Immature natural killer cell (primary cell): ENCODE results near the gene EIF2D. TPM values are rescaled to one million over a fixed set of nuclear protein-coding genes. Genes with fewer than 3 reads are reported as not detected.

Experiments
- DNase-seq, 3 donors: peaks; one replicate each; pipeline ENCODE4 v3.0.0; 2022; ENCODE audit warnings: mixed read lengths in 1 of 3
- H3K27ac Mint-ChIP-seq, 6 donors: one replicate each; pipeline ENCODE4 v1.8.0; 2020; ENCODE audit warnings: mixed read lengths in 6 of 6, mild to moderate bottlenecking in 5 of 6, inconsistent platforms in 4 of 6, moderate library complexity in 3 of 6
- H3K27me3 Mint-ChIP-seq, 3 donors: one replicate each; pipeline ENCODE4 v1.8.0; 2020 to 2021; ENCODE audit warnings: low read depth in 3 of 3, mild to moderate bottlenecking in 3 of 3, mixed read lengths in 3 of 3, moderate library complexity in 3 of 3, inconsistent platforms in 1 of 3
- H3K36me3 Mint-ChIP-seq, 3 donors: one replicate each; pipeline ENCODE4 v1.8.0; 2020; ENCODE audit warnings: mixed read lengths in 3 of 3, inconsistent platforms in 2 of 3, mild to moderate bottlenecking in 2 of 3
- H3K4me1 Mint-ChIP-seq, 2 donors: one replicate each; pipeline ENCODE4 v1.8.0; 2020; ENCODE audit warnings: inconsistent platforms in 2 of 2, mild to moderate bottlenecking in 2 of 2, mixed read lengths in 2 of 2, moderate library complexity in 1 of 2
- H3K4me3 Mint-ChIP-seq, 5 donors: one replicate each; pipeline ENCODE4 v1.8.0; 2020; ENCODE audit warnings: mild to moderate bottlenecking in 5 of 5, mixed read lengths in 5 of 5, inconsistent platforms in 3 of 5, moderate library complexity in 3 of 5
- H3K9me3 Mint-ChIP-seq, 6 donors: one replicate each; pipeline ENCODE4 v1.8.0; 2020; ENCODE audit warnings: mild to moderate bottlenecking in 6 of 6, mixed read lengths in 6 of 6, inconsistent platforms in 4 of 6, moderate library complexity in 3 of 6
- polyA plus RNA-seq, 3 donors: library from polyadenylated mRNA; unstranded; fragments of 300-500 nt; fragmentation: Illumina TruSeq; gene quantifications; one replicate each; pipeline ENCODE4 v1.2.3, GENCODE V29; 2021

The EIF2D gene
- polyA plus RNA-seq, 3 donors from 2014 or later: 12.9 to 24.2 (median 20.8) TPM

DNA sequence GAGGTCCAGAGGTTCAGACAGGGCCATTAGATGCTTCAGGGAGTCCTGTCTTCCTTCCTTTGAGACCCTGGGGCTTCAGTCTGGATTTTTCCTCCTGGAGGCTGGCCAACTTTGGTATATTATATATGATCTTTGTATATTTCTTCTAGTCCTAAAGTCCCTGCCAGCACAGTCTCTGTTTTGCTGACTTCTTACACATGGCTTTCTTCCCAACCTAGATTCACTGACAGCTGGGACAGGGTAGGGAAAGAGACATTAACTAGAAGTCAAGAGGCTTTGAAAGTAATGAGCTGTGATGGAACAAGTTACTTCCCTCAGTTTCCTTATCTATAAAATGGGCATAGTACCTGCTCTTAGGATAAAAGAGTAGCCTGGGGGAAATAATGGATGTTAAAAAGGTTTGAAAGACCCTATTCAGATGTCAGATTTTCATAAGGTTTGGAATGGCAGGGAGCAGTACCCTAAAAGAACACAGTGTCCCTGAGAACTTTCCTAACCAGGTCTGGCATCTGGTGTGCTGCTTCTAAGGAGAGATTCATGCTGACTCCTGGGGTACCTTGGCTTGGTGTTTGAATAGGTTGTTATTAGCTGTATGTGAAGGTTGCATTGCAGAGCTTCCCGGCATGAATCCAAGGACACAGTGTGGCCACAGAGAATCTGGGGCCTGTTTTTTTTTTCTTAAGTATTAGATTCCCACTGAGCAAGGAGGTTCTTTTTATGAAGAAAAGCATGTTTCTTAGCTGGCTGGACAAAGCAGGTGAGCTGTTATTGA, 57.4 kb downstream of the EIF2D start:
- no peak for DNase-seq
- no peaks in the 10 kb centered on the region for H3K9me3 Mint-ChIP-seq
- peak overlapping the region; percentile 81 to 98 (median 90) for H3K4me3 Mint-ChIP-seq
- peaks cover 4 to 24% (median 21%) of the 10 kb centered on the region in 3 donors for H3K27me3 Mint-ChIP-seq
- peak overlapping the region; percentile 88 to 99 (median 97) for H3K27ac Mint-ChIP-seq
- H3K36me3 Mint-ChIP-seq: peaks cover 2 to 9% (median 3%) of the 10 kb centered on the region in 3 donors
- H3K4me1 Mint-ChIP-seq: peaks cover 82 to 86% of the 10 kb centered on the region in 2 donors

DNA sequence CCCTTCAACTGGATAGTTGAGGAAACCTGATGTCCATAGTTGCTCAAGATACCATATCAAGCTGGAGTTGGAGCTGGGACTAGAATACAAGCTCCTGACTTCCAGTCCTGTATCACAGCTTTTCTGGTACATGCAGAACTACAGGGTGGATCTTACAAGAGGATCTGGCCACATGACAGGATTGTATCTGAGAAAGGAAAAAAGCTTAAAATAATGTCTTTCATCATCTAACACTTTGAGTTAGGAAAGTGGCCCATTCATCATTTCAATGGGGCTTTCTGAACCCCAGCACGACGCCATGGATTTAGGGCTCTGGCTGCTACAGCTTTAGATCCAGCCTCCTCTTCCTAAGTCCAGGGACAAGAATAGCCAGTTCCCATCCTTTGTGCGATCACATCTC, 58.1 kb downstream of the EIF2D start:
- no peak for DNase-seq
- Mint-ChIP-seq H3K4me1 (peaks cover 78 to 81% of the 10 kb centered on the region in 2 donors), H3K9me3 (no peaks in the 10 kb centered on the region), H3K36me3 (peaks cover 0 to 7% (median 3%) of the 10 kb centered on the region in 3 donors), H3K4me3 (no peak overlapping the region), H3K27ac (peak overlapping the region; percentile 66 to 99 (median 97)), H3K27me3 (peaks cover 4 to 24% (median 21%) of the 10 kb centered on the region in 3 donors)

- Mint-ChIP-seq H3K9me3 (no peaks in the 10 kb centered on the region), H3K4me3 (peak overlapping the region; percentile 36 to 80 (median 74)), H3K27me3 (peaks cover 0 to 14% (median 9%) of the 10 kb centered on the region in 3 donors), H3K36me3 (no peaks in the 10 kb centered on the region), H3K27ac (peak overlapping the region; percentile 95 to 99 (median 97)), H3K4me1 (peaks cover 72 to 73% of the 10 kb centered on the region in 2 donors)
- peak; percentile 92 to 93 (median 92) for DNase-seq
Observed at GRCh38 chr1:206551986-206552326, 60.3 kb downstream of the EIF2D start.

DNA sequence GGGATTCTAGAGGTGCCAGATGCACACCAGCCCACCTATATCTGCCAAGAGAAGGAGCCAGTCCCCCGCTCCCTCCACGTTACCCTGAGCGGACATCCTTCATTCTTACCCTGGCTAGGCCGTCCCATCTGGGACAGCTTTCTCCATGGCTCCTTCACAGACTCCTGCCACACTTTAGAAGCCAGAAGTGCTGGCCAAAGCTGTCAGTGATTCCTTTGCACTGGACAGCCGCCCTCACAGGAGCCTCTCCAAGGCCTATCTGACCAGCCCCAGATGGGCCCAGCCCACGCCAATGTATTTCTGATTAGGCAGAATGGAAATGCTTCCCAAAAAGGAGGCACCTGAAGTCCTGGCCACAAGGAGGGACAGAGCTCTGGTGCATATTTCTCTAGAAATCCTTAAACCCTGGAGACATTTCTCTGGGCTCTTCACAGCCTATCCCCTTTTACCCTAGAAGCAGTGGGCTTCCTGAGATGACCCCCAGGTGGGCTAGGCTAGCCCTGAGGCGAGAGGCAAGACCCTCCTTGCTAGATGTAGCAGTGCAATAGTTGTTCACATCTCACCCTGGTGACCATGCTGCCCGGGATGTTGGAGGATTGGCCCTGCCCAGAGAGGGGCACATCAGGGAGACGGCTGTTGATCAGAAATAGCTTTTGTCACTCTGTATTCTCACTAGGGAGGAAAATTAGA, 60.8 kb downstream of the EIF2D start:
- Mint-ChIP-seq H3K9me3 (no peaks in the 10 kb centered on the region), H3K4me3 (peak overlapping the region; percentile 7 to 80 (median 74)), H3K36me3 (no peaks in the 10 kb centered on the region), H3K4me1 (peaks cover 68 to 69% of the 10 kb centered on the region in 2 donors), H3K27me3 (peaks cover 0 to 9% (median 4%) of the 10 kb centered on the region in 3 donors), H3K27ac (peak overlapping the region; percentile 95 to 99 (median 97))
- no peak for DNase-seq

DNA sequence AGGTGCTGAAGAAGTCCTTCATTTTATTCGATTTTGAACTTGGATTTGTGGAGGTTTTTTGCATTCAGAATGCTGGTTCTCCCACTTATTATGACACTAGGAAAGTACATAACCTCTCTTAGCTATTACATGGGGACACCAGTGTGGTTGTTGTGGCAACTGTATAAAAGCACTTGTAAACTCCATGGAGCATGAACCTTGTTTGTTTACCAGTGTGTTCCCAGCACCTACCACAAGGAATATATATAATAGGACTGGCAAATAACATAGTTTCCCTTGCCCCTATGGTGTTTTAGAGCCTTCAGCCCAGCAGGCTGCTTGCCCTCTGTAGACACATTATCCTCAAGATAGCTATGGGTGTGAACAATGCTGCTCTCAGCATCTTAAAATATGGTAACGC, 61.8 kb downstream of the EIF2D start:
- Mint-ChIP-seq H3K9me3 (no peaks in the 10 kb centered on the region), H3K4me1 (peaks cover 58 to 63% of the 10 kb centered on the region in 2 donors), H3K36me3 (no peaks in the 10 kb centered on the region), H3K27ac (peak overlapping the region; percentile 95 to 99 (median 97)), H3K27me3 (peaks cover 0 to 4% (median 4%) of the 10 kb centered on the region in 3 donors), H3K4me3 (peak overlapping the region in 1 of 5 donors; percentile 8)
- DNase-seq: no peak

DNA sequence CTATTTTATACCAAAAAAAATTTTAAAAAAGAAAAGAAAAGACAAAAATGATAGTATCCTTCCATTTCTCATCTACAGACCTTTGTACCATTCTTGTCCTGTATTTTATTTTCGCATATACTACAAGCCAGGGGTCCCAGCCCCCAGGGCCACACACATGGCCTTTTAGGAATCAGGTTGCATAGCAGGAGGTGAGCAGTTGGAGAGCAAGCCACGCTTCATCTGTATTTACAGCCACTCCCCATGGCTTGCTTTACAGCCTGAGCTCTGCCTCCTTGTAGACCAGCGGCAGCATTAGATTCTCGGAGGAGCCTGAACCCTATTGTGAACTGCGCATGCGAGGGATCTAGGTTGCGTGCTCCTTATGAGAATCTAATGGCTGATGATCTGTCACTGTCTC, 65.2 kb downstream of the EIF2D start:
- Mint-ChIP-seq H3K27ac (no peak overlapping the region), H3K36me3 (no peaks in the 10 kb centered on the region), H3K4me1 (peaks cover 32 to 42% of the 10 kb centered on the region in 2 donors), H3K9me3 (no peaks in the 10 kb centered on the region), H3K27me3 (peaks cover 1 to 8% (median 3%) of the 10 kb centered on the region in 3 donors), H3K4me3 (no peak overlapping the region)
- no peak for DNase-seq

- H3K27me3 Mint-ChIP-seq: peaks cover 0 to 7% (median 4%) of the 10 kb centered on the region in 3 donors
- DNase-seq: no peak
- no peaks in the 10 kb centered on the region for H3K9me3 Mint-ChIP-seq
- peaks cover 14 to 24% of the 10 kb centered on the region in 2 donors for H3K4me1 Mint-ChIP-seq
- no peaks in the 10 kb centered on the region for H3K36me3 Mint-ChIP-seq
- no peak overlapping the region for H3K4me3 Mint-ChIP-seq
- H3K27ac Mint-ChIP-seq: peak overlapping the region in 2 of 6 donors; percentile 44 to 76
Observed at GRCh38 chr1:206545351-206545750, 66.9 kb downstream of the EIF2D start.

DNA sequence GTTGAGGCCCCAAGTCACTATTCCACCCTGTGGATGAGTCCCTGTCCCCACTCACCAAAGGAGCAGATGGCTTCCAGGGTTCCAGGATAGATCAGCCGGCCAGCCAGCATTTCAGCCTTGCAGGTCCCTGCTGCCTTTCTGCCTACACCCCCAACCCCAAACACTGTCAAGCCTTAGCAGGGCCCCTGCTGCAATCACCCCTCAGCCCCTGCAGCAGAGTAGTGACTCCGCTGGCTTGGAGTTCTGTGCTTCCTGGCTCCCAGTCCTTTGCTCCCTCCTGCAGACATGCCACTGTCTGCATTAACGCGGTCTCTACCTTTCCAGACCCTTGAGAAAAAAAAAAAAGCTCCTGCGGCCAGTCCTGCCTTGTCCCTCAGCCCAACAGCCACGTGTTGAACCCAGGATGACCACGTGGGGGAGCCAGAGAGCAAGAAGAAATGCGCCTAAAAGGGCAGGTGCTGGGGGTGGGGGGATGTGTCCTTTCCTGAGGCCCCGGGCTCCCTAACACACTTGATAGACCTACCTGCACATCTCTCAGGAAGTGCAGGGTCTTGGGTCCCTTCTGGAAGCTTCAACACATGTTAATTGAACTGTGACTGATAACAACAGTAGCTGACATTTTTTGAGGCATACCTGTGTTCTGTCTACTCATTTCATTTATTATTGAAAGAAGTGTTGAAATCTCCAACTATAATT, 67.6 kb downstream of the EIF2D start:
- Mint-ChIP-seq H3K4me3 (no peak overlapping the region), H3K36me3 (no peaks in the 10 kb centered on the region), H3K27me3 (peaks cover 0 to 7% (median 6%) of the 10 kb centered on the region in 3 donors), H3K27ac (peak overlapping the region in 3 of 6 donors; percentile 21 to 71 (median 44)), H3K4me1 (peaks cover 8 to 18% of the 10 kb centered on the region in 2 donors), H3K9me3 (no peaks in the 10 kb centered on the region)
- DNase-seq: peak; percentile 77 to 81 (median 78)

Other genes starting within 250 kb of the EIF2D start
- 10 to 100 TPM; 21.1 to 29.7 (median 28.3) TPM for gene IKBKE, start 142.0 kb downstream of the EIF2D start, polyA plus RNA-seq
- gene RASSF5, start 104.9 kb downstream of the EIF2D start, polyA plus RNA-seq: 100 to 1,000 TPM; 218 to 459 (median 310) TPM
- not detected for gene DYRK3, start 23.1 kb upstream of the EIF2D start, polyA plus RNA-seq
- 1 to 10 TPM; 3.5 to 7.2 (median 4.1) TPM for gene MAPKAPK2, start 72.4 kb upstream of the EIF2D start, polyA plus RNA-seq
- not detected for gene IL19, start 158.3 kb upstream of the EIF2D start, polyA plus RNA-seq
- under 1 TPM in 1 of 3 donors, not detected in 2; 0.43 TPM for gene IL10, start 160.0 kb upstream of the EIF2D start, polyA plus RNA-seq